ENCODE data around the gene DENND10. TPM values are rescaled to one million over a fixed set of nuclear protein-coding genes. Genes with fewer than 3 reads are reported as not detected.
"Not testable (repeated sequence)": the region's sequence is repeated elsewhere in the genome, so short reads cannot be mapped to it uniquely, and the experiment has no call there.

The DENND10 gene
- total and polyA plus RNA-seq, 4 donors = 17.9 to 37.7 (median 27.3) TPM

DNA sequence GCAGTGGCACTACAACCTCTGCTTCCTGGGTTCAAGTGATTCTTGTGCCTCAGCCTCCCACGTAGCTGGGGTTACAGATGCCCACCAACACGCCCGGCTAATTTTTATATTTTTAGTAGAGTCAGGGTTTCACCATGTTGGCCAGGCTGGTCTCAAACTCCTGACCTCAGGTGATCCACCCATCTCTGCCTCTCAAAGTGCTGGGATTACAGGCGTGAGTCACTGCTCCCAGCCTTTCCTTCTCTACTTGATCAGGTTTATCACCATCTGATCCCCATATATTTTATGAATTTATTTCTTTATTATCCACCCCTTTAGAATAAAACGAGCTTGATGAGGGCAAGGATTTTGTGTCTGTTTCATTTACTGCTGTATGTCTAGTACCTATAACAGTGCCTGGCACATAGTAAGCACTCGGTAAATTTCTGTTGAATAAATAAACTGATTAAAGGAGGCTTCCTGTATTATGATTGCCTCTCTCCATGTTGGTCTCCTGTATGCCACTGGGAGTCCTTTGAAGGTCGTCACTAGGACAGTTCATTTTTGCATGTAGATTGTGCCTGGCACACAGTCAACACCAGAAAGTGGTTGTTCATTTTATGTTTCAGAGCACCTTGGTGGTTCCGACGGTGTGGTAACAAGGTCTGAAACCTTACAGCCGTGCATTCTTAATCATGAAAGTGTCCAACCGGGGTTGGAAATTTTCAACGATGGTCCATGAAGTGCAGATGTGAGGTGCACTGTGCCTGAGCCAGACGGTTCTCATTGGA, 13.7 kb upstream of the DENND10 start (continued):
- TF ChIP-seq, protein P1, sequence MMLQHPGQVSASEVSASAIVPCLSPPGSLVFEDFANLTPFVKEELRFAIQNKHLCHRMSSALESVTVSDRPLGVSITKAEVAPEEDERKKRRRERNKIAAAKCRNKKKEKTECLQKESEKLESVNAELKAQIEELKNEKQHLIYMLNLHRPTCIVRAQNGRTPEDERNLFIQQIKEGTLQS (IDR thresholded peaks at IDR 0.05) = no peak
- no peak for TF ChIP-seq HNF4A (conservative IDR thresholded peaks at IDR 0.05)
- TF ChIP-seq NR2F2 (IDR thresholded peaks at IDR 0.05) = no peak
- TF ChIP-seq TAF1 (conservative IDR thresholded peaks at IDR 0.05) = no peak
- TF ChIP-seq, protein P2, sequence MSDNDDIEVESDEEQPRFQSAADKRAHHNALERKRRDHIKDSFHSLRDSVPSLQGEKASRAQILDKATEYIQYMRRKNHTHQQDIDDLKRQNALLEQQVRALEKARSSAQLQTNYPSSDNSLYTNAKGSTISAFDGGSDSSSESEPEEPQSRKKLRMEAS (IDR thresholded peaks at IDR 0.05) = no peak

DNA sequence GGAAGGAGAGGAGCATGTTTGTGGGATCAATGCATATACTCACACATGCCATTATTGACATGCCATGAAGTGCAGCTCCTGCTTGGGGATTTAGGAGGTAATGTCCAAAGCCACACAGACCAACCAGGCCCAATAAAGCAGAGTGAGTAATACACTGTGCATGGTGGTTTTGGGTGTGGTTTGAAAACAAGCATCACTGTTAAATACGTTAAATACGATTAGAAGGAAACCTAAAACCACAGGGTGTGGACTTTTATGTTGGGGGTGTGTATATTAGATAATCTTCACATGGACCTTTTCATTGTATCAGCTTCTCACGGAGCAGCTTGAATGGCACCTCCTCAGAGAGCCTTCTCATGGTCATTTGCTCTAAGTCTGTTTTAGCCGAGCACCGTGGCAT, 12.9 kb upstream of the DENND10 start:
- H3K9ac ChIP-seq (ENCODE audit: low read depth in 1 of 2, low read length in 2 of 2) = no peak overlapping the region
- TF ChIP-seq SP1 (IDR thresholded peaks at IDR 0.05) = no peak
- TF ChIP-seq, protein P3, sequence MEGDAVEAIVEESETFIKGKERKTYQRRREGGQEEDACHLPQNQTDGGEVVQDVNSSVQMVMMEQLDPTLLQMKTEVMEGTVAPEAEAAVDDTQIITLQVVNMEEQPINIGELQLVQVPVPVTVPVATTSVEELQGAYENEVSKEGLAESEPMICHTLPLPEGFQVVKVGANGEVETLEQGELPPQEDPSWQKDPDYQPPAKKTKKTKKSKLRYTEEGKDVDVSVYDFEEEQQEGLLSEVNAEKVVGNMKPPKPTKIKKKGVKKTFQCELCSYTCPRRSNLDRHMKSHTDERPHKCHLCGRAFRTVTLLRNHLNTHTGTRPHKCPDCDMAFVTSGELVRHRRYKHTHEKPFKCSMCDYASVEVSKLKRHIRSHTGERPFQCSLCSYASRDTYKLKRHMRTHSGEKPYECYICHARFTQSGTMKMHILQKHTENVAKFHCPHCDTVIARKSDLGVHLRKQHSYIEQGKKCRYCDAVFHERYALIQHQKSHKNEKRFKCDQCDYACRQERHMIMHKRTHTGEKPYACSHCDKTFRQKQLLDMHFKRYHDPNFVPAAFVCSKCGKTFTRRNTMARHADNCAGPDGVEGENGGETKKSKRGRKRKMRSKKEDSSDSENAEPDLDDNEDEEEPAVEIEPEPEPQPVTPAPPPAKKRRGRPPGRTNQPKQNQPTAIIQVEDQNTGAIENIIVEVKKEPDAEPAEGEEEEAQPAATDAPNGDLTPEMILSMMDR (IDR thresholded peaks at IDR 0.05; ENCODE audit: low read depth, low read length, missing input control) = no peak
- TF ChIP-seq FOXA1 (IDR thresholded peaks at IDR 0.05) = no peak
- no peak for TF ChIP-seq NR2F2 (IDR thresholded peaks at IDR 0.05)

DNA sequence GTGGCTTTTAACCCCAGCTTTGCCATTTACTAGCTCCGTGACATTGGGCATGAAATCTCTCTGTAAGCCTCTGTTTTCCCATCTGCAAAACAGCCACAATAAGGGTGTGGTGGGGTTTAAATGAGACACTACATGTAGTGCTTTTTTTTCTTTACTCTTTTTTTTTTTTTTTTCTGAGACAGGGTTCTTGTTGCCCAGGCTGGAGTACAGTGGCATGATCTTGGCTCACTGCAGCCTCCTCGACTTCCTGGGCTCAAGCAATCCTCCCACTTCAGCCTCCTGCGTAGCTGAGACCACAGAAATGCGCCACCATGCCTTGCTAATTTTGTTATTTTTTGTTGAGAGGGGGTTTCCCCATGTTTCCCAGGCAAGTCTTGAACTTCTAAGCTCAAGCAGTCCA, 8.3 kb upstream of the DENND10 start:
- H3K36me3 ChIP-seq (ENCODE audit: control insufficient read depth in 4 of 4, insufficient read depth in 3 of 4, low read depth in 1 of 4, low read length in 3 of 4) = no peaks in the 10 kb centered on the region
- TF ChIP-seq, protein P4, sequence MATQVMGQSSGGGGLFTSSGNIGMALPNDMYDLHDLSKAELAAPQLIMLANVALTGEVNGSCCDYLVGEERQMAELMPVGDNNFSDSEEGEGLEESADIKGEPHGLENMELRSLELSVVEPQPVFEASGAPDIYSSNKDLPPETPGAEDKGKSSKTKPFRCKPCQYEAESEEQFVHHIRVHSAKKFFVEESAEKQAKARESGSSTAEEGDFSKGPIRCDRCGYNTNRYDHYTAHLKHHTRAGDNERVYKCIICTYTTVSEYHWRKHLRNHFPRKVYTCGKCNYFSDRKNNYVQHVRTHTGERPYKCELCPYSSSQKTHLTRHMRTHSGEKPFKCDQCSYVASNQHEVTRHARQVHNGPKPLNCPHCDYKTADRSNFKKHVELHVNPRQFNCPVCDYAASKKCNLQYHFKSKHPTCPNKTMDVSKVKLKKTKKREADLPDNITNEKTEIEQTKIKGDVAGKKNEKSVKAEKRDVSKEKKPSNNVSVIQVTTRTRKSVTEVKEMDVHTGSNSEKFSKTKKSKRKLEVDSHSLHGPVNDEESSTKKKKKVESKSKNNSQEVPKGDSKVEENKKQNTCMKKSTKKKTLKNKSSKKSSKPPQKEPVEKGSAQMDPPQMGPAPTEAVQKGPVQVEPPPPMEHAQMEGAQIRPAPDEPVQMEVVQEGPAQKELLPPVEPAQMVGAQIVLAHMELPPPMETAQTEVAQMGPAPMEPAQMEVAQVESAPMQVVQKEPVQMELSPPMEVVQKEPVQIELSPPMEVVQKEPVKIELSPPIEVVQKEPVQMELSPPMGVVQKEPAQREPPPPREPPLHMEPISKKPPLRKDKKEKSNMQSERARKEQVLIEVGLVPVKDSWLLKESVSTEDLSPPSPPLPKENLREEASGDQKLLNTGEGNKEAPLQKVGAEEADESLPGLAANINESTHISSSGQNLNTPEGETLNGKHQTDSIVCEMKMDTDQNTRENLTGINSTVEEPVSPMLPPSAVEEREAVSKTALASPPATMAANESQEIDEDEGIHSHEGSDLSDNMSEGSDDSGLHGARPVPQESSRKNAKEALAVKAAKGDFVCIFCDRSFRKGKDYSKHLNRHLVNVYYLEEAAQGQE (IDR thresholded peaks at IDR 0.05) = no peak
- no peaks in the 10 kb centered on the region for H3K4me1 ChIP-seq (ENCODE audit: control insufficient read depth in 4 of 4, insufficient read depth in 4 of 4, low read length in 3 of 4)
- WGBS = 64% methylated on average over 4 of the region's 4 CpGs
- H3K9ac ChIP-seq (ENCODE audit: low read depth in 1 of 2, low read length in 2 of 2) = no peak overlapping the region
- no peak overlapping the region for H3K4me3 ChIP-seq (ENCODE audit: low read depth in 1 of 3, low read length in 3 of 3)
- H3K9me3 ChIP-seq (ENCODE audit: control insufficient read depth in 4 of 4, low read length in 3 of 4) = no peaks in the 10 kb centered on the region
- no peak for DNase-seq (ENCODE audit: low spot score)
- no peaks in the 10 kb centered on the region for H3K27me3 ChIP-seq (ENCODE audit: control insufficient read depth in 4 of 4, insufficient read depth in 4 of 4, low read length in 3 of 4)
- H3K27ac ChIP-seq (ENCODE audit: low read depth in 1 of 2, low read length in 2 of 2) = no peak overlapping the region

More for the DNA sequence above, 12.9 kb upstream of the DENND10 start:
- no peaks in the 10 kb centered on the region for H3K27me3 ChIP-seq (ENCODE audit: control insufficient read depth in 4 of 4, insufficient read depth in 4 of 4, low read length in 3 of 4)
- H3K36me3 ChIP-seq (ENCODE audit: control insufficient read depth in 4 of 4, insufficient read depth in 3 of 4, low read depth in 1 of 4, low read length in 3 of 4) = no peaks in the 10 kb centered on the region
- H3K27ac ChIP-seq (ENCODE audit: low read depth in 1 of 2, low read length in 2 of 2) = no peak overlapping the region
- 75% methylated on average over 5 of the region's 5 CpGs for WGBS
- no peak overlapping the region for H3K4me3 ChIP-seq (ENCODE audit: low read depth in 1 of 3, low read length in 3 of 3)
- H3K9me3 ChIP-seq (ENCODE audit: control insufficient read depth in 4 of 4, low read length in 3 of 4) = no peaks in the 10 kb centered on the region
- no peaks in the 10 kb centered on the region for H3K4me1 ChIP-seq (ENCODE audit: control insufficient read depth in 4 of 4, insufficient read depth in 4 of 4, low read length in 3 of 4)
- no peak for DNase-seq (ENCODE audit: low spot score)

DNA sequence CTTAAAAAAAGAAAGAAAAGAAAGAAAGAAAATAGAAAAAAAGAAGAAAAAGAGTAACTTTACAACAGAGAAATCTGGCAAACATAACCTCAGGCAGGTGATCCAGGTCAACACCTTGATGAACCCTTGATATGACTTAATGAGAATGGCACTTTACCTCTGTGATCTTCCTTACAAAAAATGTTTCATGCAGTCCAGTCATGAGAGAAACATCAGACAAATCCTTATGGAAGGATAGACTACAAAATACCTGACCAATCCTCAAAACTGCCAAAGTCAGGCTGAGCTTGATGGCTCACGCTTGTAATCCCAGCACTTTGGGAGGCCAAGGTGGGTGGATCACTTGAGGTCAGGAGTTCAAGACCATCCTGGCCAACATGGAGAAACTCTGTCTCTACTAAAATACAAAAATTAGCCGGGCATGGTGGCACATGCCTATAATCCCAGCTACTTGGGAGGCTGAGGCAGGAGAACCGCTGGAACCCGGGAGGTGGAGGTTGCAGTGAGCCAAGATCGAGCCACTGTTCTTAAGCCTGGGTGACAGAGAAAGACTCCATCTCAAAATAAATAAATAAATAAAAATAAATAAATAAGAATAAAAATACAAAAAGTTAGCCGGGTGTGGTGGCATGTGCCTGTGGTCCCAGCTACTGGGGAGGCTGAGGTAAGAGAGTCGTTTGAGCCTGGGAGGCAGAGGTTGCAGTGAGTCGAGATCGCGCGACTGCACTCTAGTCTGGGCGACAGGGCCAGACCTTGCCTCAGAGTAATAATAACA, 7.1 kb upstream of the DENND10 start:
- not testable (repeated sequence) for H3K36me3 ChIP-seq (ENCODE audit: control insufficient read depth in 4 of 4, insufficient read depth in 3 of 4, low read depth in 1 of 4, low read length in 3 of 4); H3K4me3 ChIP-seq (ENCODE audit: low read depth in 1 of 3, low read length in 3 of 3); H3K27me3 ChIP-seq (ENCODE audit: control insufficient read depth in 4 of 4, insufficient read depth in 4 of 4, low read length in 3 of 4); H3K27ac ChIP-seq (ENCODE audit: low read depth in 1 of 2, low read length in 2 of 2); DNase-seq (ENCODE audit: low spot score); H3K9me3 ChIP-seq (ENCODE audit: control insufficient read depth in 4 of 4, low read length in 3 of 4); H3K9ac ChIP-seq (ENCODE audit: low read depth in 1 of 2, low read length in 2 of 2); H3K4me1 ChIP-seq (ENCODE audit: control insufficient read depth in 4 of 4, insufficient read depth in 4 of 4, low read length in 3 of 4)
- 97% methylated on average over 12 of the region's 12 CpGs for WGBS
